NCI-H1694 treated with DMSO at 0.1 percent for 48 hours (cell line): ENCODE results near the gene EXD3.
"Not testable (repeated sequence)": the region's sequence is repeated elsewhere in the genome, so short reads cannot be mapped to it uniquely, and the experiment has no call there.

Experiments used
- DNase-seq: peaks from one replicate; lab custom pipeline; 2025; lab: John Stamatoyannopoulos, UW

The EXD3 gene

GRCh38 chr9:137411260-137411644, 11.7 kb downstream of the EXD3 start:
- DNase-seq: no peak

DNA sequence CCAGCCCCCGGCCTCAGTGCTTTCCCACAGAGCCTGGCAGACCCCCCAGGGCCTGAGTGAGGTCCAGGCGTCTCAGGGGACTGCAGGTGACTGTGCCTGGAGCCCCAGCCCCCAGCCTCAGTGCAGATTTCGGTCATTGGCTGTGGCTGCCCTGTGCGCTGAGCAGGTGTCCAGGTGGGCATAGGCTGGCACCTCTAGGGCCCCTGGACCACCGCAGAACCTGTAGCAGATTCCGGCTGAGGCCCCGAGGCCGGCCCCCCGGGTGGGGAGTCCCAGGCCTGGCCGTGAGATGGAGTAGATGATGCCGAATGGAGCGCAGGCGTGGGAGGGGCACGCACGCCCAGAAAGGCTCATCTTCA, 12.1 kb downstream of the EXD3 start:
- no peak for DNase-seq

GRCh38 chr9:137410236-137410890, 12.6 kb downstream of the EXD3 start:
- DNase-seq: not testable (repeated sequence)

- no peak for DNase-seq
Measured at GRCh38 chr9:137409515-137409914, 13.4 kb downstream of the EXD3 start.

- no peak for DNase-seq
Measured at GRCh38 chr9:137408651-137409405, 14.1 kb downstream of the EXD3 start.

- no peak for DNase-seq
Measured at GRCh38 chr9:137407590-137408300, 15.2 kb downstream of the EXD3 start.

GRCh38 chr9:137406876-137407589, 15.9 kb downstream of the EXD3 start:
- peak; percentile 20 for DNase-seq

DNA sequence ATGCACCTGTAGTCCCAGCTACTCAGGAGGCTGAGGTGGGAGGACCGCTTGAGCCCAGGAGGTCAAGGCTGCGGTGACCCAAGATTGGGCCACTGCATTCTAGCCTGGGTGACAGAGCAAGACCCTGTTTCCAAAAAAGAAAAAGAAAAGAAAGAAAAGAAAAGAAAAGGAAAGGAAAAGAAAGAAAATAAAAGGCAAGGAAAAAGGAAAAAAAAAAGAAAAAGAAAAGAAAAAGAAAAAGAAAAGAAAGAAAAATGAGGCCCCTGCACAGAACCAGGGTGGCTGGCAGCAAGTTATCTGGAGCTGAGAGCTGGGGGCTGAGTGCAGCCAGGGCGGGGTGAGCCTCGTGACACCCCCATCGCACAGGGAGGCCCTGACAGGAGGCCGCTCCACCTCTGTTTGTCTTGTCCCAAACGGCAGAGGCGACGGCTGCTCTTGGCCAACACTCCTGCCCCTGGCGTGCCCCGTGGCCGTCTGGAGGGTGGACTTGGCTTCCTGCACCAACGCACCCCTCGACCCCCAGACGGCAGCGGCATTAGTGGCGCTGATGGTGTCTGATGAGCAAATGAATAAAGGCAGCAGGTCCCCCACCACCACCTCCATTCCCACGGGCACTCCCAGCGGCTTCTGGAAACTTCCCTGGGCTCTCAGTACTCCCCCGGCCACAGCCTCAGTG, 16.7 kb downstream of the EXD3 start:
- no peak for DNase-seq

GRCh38 chr9:137405677-137406081, 17.3 kb downstream of the EXD3 start:
- no peak for DNase-seq

DNA sequence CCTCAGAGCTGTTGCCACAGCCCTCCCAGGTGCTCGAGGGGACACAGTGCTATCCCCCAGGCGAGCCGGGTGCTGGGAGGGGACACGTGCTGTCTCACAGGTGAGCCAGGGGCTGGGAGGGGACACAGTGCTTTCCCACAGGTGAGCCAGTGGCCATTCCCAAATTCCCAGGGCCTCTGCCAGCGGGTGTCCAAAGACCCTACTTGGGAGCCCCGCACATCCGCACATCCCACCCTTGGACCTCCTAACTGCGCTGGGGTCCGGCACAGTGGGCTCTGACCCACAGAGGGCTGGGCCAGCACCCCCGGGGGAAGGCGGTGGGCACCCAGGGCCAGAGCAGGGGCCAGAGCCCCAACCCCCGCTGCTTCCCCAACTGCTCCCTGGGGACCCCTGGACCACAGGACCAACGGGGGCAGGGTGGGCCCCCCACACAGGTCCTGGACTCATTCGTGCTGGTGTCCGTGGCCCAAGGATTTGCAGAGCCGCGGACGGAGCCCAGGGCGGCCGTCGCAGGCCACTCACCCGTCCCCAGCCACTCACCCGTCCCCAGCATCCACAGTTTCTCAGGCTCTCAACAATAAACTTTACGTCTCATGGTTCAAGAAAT, 17.9 kb downstream of the EXD3 start:
- no peak for DNase-seq

DNA sequence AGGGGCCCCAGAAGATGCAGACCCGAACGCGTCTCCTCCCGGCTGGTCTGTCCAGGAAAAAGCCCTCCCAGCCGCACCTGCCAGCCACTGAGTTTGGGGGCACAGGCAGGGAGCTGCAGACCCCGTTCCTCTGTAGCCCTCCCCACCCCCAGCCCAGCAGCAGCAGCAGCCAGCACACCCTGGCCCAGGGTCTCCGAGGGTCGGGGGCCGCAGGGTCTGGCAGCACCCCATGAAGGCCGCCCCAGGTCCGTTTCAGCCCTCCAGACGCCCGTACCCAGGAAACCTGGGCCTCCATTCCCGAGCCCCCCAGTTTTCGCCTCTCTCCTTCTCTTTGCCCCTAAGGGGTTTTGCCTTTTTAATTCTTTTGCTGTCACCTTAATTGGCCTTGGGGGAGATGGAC, 19.7 kb downstream of the EXD3 start:
- DNase-seq: no peak

GRCh38 chr9:137402746-137403145, 20.2 kb downstream of the EXD3 start:
- no peak for DNase-seq

DNA sequence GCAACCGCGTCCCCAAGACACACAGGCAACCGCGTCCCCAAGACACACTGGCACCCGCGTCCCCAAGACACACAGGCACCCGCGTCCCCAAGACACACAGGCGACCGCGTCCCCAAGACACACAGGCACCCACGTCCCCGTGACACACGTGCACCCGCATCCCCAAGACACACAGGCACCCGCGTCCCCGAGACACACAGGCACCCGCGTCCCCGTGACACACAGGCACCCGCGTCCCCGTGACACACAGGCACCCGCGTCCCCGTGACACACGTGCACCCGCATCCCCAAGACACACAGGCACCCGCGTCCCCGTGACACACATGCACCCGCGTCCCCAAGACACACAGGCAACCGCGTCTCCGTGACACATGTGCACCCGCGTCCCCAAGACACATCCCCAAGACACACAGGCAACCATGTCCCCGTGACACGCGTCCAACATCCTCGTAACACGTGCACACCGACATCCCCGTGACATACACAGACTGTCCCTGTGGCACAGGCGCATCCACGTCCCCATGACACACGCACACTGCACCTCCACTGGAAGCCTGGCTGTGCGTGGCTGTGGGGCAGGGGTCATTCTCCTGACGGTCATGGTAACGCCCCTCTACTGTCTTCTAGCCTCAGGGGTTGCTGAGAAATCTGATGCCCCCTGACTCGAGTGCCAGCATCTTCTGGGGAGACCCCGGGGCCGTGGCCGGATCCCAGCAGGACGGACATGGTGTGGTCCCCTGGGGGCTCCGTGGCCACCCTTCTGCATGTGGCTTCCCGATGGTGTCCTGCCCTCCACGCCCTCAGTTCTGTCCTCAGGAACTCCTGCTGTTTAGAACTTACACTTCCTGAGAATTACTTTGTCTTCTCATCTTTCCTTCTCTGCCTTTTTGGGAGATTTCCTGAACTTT, 24.1 kb downstream of the EXD3 start:
- DNase-seq: no peak

- no peak for DNase-seq
Measured at GRCh38 chr9:137397675-137398423, 25.1 kb downstream of the EXD3 start.

DNA sequence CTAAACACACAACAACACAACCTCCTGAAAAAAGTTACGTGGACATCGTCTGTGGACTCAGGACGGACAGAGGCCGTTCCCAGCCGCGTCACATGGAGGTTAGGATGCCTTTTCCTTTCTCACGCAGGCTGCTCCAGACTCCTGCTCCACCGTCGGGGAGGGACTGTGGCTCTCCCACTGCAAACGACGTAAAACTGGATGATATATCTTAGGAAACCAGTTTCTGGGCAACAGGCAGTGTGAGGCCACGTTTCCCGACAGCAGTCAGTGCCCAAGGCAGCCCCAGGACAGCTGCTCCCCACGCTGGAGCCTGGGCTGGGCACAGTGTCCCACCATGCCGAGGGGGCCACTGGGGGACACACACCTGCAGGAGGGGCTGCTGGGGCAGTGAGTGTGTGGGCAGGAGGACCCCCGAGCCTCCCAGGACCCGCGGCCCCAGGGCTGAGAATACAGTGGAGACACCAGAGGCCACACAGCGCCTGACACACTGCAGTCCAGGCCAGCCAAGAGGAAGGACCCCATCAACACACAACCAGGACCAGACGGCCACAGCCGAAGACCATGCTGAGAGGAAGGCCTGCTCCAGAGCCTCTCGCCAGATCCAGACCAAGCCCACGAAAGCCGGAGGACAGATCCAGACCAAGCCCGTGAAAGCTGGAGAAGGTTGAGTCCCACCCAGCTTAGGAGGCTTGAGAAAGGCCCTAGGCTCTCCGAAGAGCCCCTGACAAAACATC, 26.2 kb downstream of the EXD3 start:
- no peak for DNase-seq

DNA sequence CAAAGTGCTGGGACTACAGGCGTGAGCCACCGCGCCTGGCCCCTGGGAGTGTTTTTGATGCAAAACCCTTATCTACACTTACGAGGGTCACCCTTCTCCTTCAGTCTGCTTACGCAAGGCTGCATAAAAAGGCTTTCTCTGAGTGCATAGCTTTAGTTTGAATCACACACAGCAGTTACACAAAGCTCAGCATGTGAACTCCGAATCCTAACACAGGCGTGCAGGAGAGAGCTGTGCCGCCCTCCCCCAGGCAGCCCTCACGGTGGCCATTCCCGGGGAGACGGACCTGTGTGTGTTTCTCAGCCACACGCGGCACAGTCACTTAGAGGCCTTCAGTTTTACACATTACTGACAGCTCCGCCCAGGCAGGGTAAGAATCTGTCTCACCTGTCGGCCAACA, 26.7 kb downstream of the EXD3 start:
- no peak for DNase-seq

DNA sequence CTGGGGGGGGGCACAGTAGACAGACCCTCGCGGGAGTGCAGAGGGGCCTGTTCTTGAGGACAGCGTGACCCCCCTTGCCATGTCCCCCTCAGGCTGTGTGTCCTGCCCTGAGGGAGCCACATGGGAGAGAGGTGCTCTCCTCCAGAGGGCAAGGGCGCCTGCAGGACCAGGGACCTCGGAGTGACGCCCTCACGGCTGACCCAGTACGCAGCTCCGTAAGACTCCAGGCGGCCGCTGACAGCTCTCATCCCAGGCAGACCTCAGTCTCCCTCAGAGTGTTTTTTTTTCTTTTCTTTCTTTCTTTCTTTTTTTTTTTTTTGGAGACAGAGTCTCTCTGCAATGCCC, 27.3 kb downstream of the EXD3 start:
- no peak for DNase-seq

- DNase-seq: no peak
Measured at GRCh38 chr9:137394866-137395665, 27.9 kb downstream of the EXD3 start.
